Neutrophil (primary cell): ENCODE measurements around the gene AKNAD1.

Experiments
- H3K27ac ChIP-seq: fragments of 200-600 bp; sonication (generic); 2 replicates; pipeline ENCODE4 v1.5.1; 2016; ENCODE audit warnings: mild to moderate bottlenecking, moderate library complexity
- H3K27me3 ChIP-seq: fragments of 200-600 bp; sonication (generic); 2 replicates; pipeline ENCODE4 v1.6.0; 2016; ENCODE audit warnings: mild to moderate bottlenecking
- H3K36me3 ChIP-seq: fragments of 200-600 bp; sonication (generic); 2 replicates; pipeline ENCODE4 v1.5.1; 2017
- H3K4me1 ChIP-seq, 2 experiments: fragments of 200-600 bp in 1 of 2; sonication (generic) in 1 of 2; 1 replicate in 1 of 2; 2 replicates in 1 of 2; pipeline versions ENCODE4 v1.5.1 to v1.6.1; 2013 to 2016; ENCODE audit warnings: low read depth in 1 of 2, low read length in 1 of 2, mild to moderate bottlenecking in 1 of 2, moderate library complexity in 1 of 2; ENCODE audit not compliant: control insufficient read depth in 1 of 2, insufficient read depth in 1 of 2
- H3K4me3 ChIP-seq, 2 experiments: fragments of 200-600 bp in 1 of 2; sonication (generic) in 1 of 2; 1 replicate in 1 of 2; 2 replicates in 1 of 2; pipeline ENCODE4 v1.5.1; 2013 to 2016; ENCODE audit warnings: low read depth in 1 of 2, low read length in 1 of 2, mild to moderate bottlenecking in 1 of 2, moderate library complexity in 1 of 2
- H3K9me3 ChIP-seq: fragments of 200-600 bp; sonication (generic); 2 replicates; pipeline ENCODE4 v1.5.1; 2016
- CTCF ChIP-seq: fragments of 200-600 bp; sonication (generic); IDR thresholded peaks from 2 replicates; pipeline ENCODE4 v1.5.1; 2016; ENCODE audit warnings: antibody characterized with exemption

Gene AKNAD1

GRCh38 chr1:108816049-108816893 lies 40.6 kb downstream of the AKNAD1 start:
- H3K4me1 ChIP-seq = no peaks in the 10 kb centered on the region
- peaks cover 13% of the 10 kb centered on the region for H3K27me3 ChIP-seq
- TF ChIP-seq CTCF = no peak
- H3K9me3 ChIP-seq = no peaks in the 10 kb centered on the region
- no peak overlapping the region for H3K27ac ChIP-seq
- H3K4me3 ChIP-seq = no peak overlapping the region
- peaks cover 8% of the 10 kb centered on the region for H3K36me3 ChIP-seq

GRCh38 chr1:108815566-108815965 lies 41.3 kb downstream of the AKNAD1 start:
- H3K4me1 ChIP-seq = no peaks in the 10 kb centered on the region
- peaks cover 12% of the 10 kb centered on the region for H3K36me3 ChIP-seq
- H3K4me3 ChIP-seq = no peak overlapping the region
- H3K27me3 ChIP-seq = peaks cover 13% of the 10 kb centered on the region
- no peak overlapping the region for H3K27ac ChIP-seq
- no peaks in the 10 kb centered on the region for H3K9me3 ChIP-seq
- TF ChIP-seq CTCF = no peak

GRCh38 chr1:108814343-108815125 lies 42.4 kb downstream of the AKNAD1 start:
- Histone ChIP-seq H3K9me3 (no peaks in the 10 kb centered on the region), H3K27ac (no peak overlapping the region), H3K36me3 (peaks cover 23% of the 10 kb centered on the region), H3K4me1 (no peaks in the 10 kb centered on the region), H3K4me3 (no peak overlapping the region), H3K27me3 (peaks cover 13% of the 10 kb centered on the region)
- TF ChIP-seq CTCF = no peak

- TF ChIP-seq CTCF = no peak
- H3K36me3 ChIP-seq = peaks cover 35% of the 10 kb centered on the region
Observed at GRCh38 chr1:108813326-108813725, 43.6 kb downstream of the AKNAD1 start.

GRCh38 chr1:108811611-108812010 lies 45.3 kb downstream of the AKNAD1 start:
- peaks cover 8% of the 10 kb centered on the region for H3K27me3 ChIP-seq
- TF ChIP-seq CTCF = no peak
- no peak overlapping the region for H3K4me3 ChIP-seq
- no peaks in the 10 kb centered on the region for H3K9me3 ChIP-seq
- peaks cover 52% of the 10 kb centered on the region for H3K36me3 ChIP-seq
- H3K4me1 ChIP-seq = no peaks in the 10 kb centered on the region
- no peak overlapping the region for H3K27ac ChIP-seq

More at GRCh38 chr1:108813326-108813725, 43.6 kb downstream of the AKNAD1 start:
- Histone ChIP-seq H3K27ac (no peak overlapping the region), H3K9me3 (no peaks in the 10 kb centered on the region), H3K4me3 (no peak overlapping the region), H3K27me3 (peaks cover 13% of the 10 kb centered on the region), H3K4me1 (no peaks in the 10 kb centered on the region)
